GM12878 (cell line): ENCODE data around the gene UST. TPM values are rescaled to one million over a fixed set of nuclear protein-coding genes. Genes with fewer than 3 reads are reported as not detected.

ENCODE experiments used
- ATAC-seq: fragments of 200-7000 bp; cut with Tn5 transposase; 3 replicates; pipeline ENCODE4 v1.9.1; 2020; ENCODE audit warnings: mild to moderate bottlenecking, moderate library complexity
- BruUV-seq: library from RNA; stranded (reverse); fragments of 400-500 nt; replicated peaks from 2 replicates; lab custom pipeline; 2021; lab: Mats Ljungman, UMichigan
- CTCF ChIA-PET: fragments of 300-600 bp; sonication (Branson Sonifier 250); formaldehyde crosslinking; extraction: SDS; loops from one replicate; lab custom pipeline; 2021; ENCODE audit warnings: inconsistent platforms; lab: Yijun Ruan, JAX
- POLR2A ChIA-PET: fragments of 350-600 bp; formaldehyde crosslinking; extraction: SDS; loops from one replicate; lab custom pipeline; 2021; ENCODE audit warnings: inconsistent platforms; lab: Charles Lee
- RAD21 ChIA-PET: fragments of 300-600 bp; sonication (Branson Sonifier 250); formaldehyde crosslinking; loops from one replicate; lab custom pipeline; 2023; ENCODE audit warnings: antibody characterized with exemption; ENCODE audit not compliant: unreplicated experiment; lab: Charles Lee
- SMC1A ChIA-PET: fragments of 300-600 bp; sonication (Branson Sonifier 250); formaldehyde crosslinking; loops from one replicate; lab custom pipeline; 2023; ENCODE audit not compliant: unreplicated experiment, uncharacterized antibody; lab: Charles Lee
- DNase-seq: peaks from one replicate; pipeline ENCODE4 v3.0.0-alpha.2; 2011; ENCODE audit warnings: low read depth, low spot score
- FAIRE-seq: peaks from 3 replicates; lab custom pipeline; 2011; peaks lifted over from hg19 to GRCh38; lab: Jason Lieb, UNC
- H2AFZ ChIP-seq: 2 replicates; pipeline ENCODE4 v1.6.0; 2011; ENCODE audit warnings: low read depth, low read length, control low read depth; ENCODE audit not compliant: control insufficient read depth
- H3K27ac ChIP-seq: 2 replicates; pipeline ENCODE4 v1.5.1; 2011; ENCODE audit warnings: control low read depth; ENCODE audit not compliant: control insufficient read depth, insufficient read depth
- H3K27me3 ChIP-seq, 2 experiments: replicated peaks in 1 of 2; 2 replicates each; pipeline versions ENCODE4 v1.6.0 to v1.6.1; 2011; ENCODE audit warnings: low read length in 1 of 2; ENCODE audit not compliant: control insufficient read depth in 2 of 2, insufficient read depth in 2 of 2
- H3K36me3 ChIP-seq, 2 experiments: 2 replicates each; pipeline ENCODE4 v1.5.1; 2011; ENCODE audit warnings: low read length in 1 of 2; ENCODE audit not compliant: control insufficient read depth in 2 of 2, insufficient read depth in 2 of 2
- H3K4me1 ChIP-seq: 2 replicates; pipeline ENCODE4 v1.6.1; 2011; ENCODE audit warnings: mild to moderate bottlenecking, low read length, moderate library complexity, mixed read lengths; ENCODE audit not compliant: control insufficient read depth, insufficient read depth
- H3K4me2 ChIP-seq: 2 replicates; pipeline ENCODE4 v1.6.0; 2011; ENCODE audit warnings: control low read depth; ENCODE audit not compliant: control insufficient read depth, insufficient read depth
- H3K4me3 ChIP-seq: fragments of 200-600 bp; sonication (generic); 2 replicates; pipeline ENCODE4 v1.5.1; 2016
- H3K79me2 ChIP-seq: 2 replicates; pipeline ENCODE4 v1.6.0; 2011; ENCODE audit warnings: low read length; ENCODE audit not compliant: control insufficient read depth, insufficient read depth
- H3K9ac ChIP-seq: 2 replicates; pipeline ENCODE4 v1.8.0; 2011; ENCODE audit warnings: low read length, control low read depth, mixed read lengths; ENCODE audit not compliant: control insufficient read depth, insufficient read depth
- H3K9me3 ChIP-seq: replicated peaks from 3 replicates; pipeline ENCODE4 v1.5.1; 2011; ENCODE audit warnings: mild to moderate bottlenecking, low read length; ENCODE audit not compliant: control insufficient read depth, insufficient read depth
- H4K20me1 ChIP-seq: 2 replicates; pipeline ENCODE4 v1.6.0; 2011; ENCODE audit not compliant: control insufficient read depth, insufficient read depth
- CBX3 ChIP-seq: fragments of 200-600 bp; sonication (generic); IDR thresholded peaks from 2 replicates; pipeline ENCODE4 v1.6.1; 2016; ENCODE audit warnings: low read depth, borderline replicate concordance
- CHD4 ChIP-seq: fragments of 200-600 bp; sonication (generic); IDR thresholded peaks from 2 replicates; pipeline ENCODE4 v1.6.1; 2016; ENCODE audit warnings: mild to moderate bottlenecking
- ETV6 ChIP-seq, 2 experiments: fragments of 450-650 bp in 1 of 2; IDR thresholded peaks in 1 of 2; conservative IDR thresholded peaks in 1 of 2; 2 replicates each; pipeline ENCODE4 v1.6.1; 2014; ENCODE audit warnings: antibody characterized with exemption in 1 of 2, borderline replicate concordance in 1 of 2, low read depth in 1 of 2, mild to moderate bottlenecking in 1 of 2, moderate library complexity in 1 of 2
- MYC ChIP-seq: IDR thresholded peaks from 2 replicates; pipeline ENCODE4 v1.6.1; 2011; ENCODE audit warnings: mild to moderate bottlenecking, low read length, moderate library complexity, inconsistent platforms; ENCODE audit not compliant: insufficient read depth, insufficient replicate concordance, insufficient read length, severe bottlenecking
- POLR2AphosphoS5 ChIP-seq: IDR thresholded peaks from 2 replicates; pipeline ENCODE4 v1.6.1; 2011; ENCODE audit warnings: mild to moderate bottlenecking, low read length, inconsistent platforms
- SMC3 ChIP-seq: IDR thresholded peaks from 2 replicates; pipeline ENCODE4 v1.6.1; 2011; ENCODE audit warnings: low read length, improper control_type of control experiment, borderline replicate concordance
- SP1 ChIP-seq: IDR thresholded peaks from one replicate; pipeline ENCODE4 v1.6.1; 2011; ENCODE audit warnings: low read depth, low read length
- SRF ChIP-seq, 2 experiments: IDR thresholded peaks; 2 replicates each; pipeline ENCODE4 v1.6.1; 2011; ENCODE audit warnings: low read depth in 2 of 2, low read length in 2 of 2, mild to moderate bottlenecking in 1 of 2, moderate library complexity in 1 of 2
- ZZZ3 ChIP-seq: IDR thresholded peaks from 2 replicates; pipeline ENCODE4 v1.6.1; 2011; ENCODE audit warnings: low read depth; ENCODE audit not compliant: control insufficient read depth, insufficient read length
- WGBS: methylation state at CpG from one replicate; pipeline ENCODE4 v1.1.6; 2016; ENCODE audit warnings: low lambda C conversion rate; ENCODE audit not compliant: insufficient replicate concordance, insufficient coverage; ENCODE audit errors: missing lambda C conversion rate; 5-methylcytosine and 5-hydroxymethylcytosine counted together
- in situ Hi-C: fragments of 300-500 bp; cut with MboI; formaldehyde crosslinking; loops from 9 replicates; pipeline ENCODE4 v1.14.3; 2018; ENCODE audit warnings: mixed read lengths
- intact Hi-C: fragments of 100-400 bp; cut with micrococcal nuclease; formaldehyde crosslinking; loops from one replicate; pipeline ENCODE4 v1.14.2; 2022; ENCODE audit not compliant: unreplicated experiment
- polyA plus RNA-seq, 11 experiments: library from polyadenylated mRNA; depleted of rRNA in 4 of 11; unstranded in 6 of 11; stranded (reverse) in 5 of 11; fragments of >200 nt; fragmentation: Nextera tagmentation in 4 of 11; fragmentation: Illumina TruSeq in 1 of 11; extraction: Ambion mirVana in 4 of 11; extraction: Trizol in 1 of 11; gene quantifications; 1 replicate in 1 of 11; 2 replicates in 10 of 11; pipeline versions ENCODE4 v1.2.1 to v1.2.3, GENCODE V29; 2011 to 2016; ENCODE audit warnings: inconsistent platforms in 2 of 11, missing spikeins in 2 of 11, low read depth in 1 of 11
- total RNA-seq, 4 experiments: library from RNA; depleted of rRNA in 3 of 4; stranded (reverse); fragments of >200 nt in 3 of 4; fragmentation: Illumina TruSeq in 1 of 4; extraction: Trizol in 1 of 4; gene quantifications; 2 replicates each; pipeline versions ENCODE4 v1.2.1 to v1.2.3, GENCODE V29; 2013 to 2021
- TF ChIP-seq, protein P1 (sequence below): fragments of 450-650 bp; IDR thresholded peaks from 2 replicates; pipeline ENCODE4 v1.6.1; 2017; ENCODE audit warnings: mild to moderate bottlenecking
- TF ChIP-seq, protein P2 (sequence below): fragments of 450-650 bp; IDR thresholded peaks from 2 replicates; pipeline ENCODE4 v1.6.1; 2017; ENCODE audit warnings: mild to moderate bottlenecking, moderate library complexity

UST gene
- total and polyA plus RNA-seq, 10 of the 15 experiments (the other 5 are each of a cell fraction or from before 2014, with no cell fraction given): 0.74 to 43.3 (median 2.2) TPM

DNA sequence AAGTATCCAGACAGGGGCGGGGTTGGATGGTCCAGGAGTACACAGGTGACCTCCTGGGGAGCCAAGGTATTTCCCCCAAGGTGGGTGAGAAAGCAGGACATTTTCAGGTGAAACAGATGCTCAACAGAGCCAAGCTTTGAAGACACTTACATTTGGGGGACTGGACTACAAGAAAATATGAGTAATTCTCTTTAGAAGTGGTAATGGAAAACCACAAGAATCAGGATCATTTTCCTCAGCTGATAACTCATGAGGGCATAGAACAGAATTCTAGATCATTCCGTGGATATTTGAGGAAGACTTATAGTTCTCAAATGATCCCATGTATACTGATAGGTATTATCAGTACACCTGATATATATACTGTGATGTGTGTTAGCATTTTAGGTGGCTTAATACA lies 89.9 kb downstream of the UST start:
- Histone ChIP-seq H3K4me3 (no peak overlapping the region), H3K4me2 (no peak overlapping the region), H4K20me1 (no peaks in the 10 kb centered on the region), H3K79me2 (no peaks in the 10 kb centered on the region), H3K9ac (no peak overlapping the region), H3K9me3 (no peaks in the 10 kb centered on the region), H3K36me3 (no peaks in the 10 kb centered on the region), H2AFZ (no peak overlapping the region), H3K27me3 (no peaks in the 10 kb centered on the region), H3K4me1 (no peaks in the 10 kb centered on the region), H3K27ac (no peak overlapping the region)
- ATAC-seq: no peak
- in situ Hi-C loops: no loop called here
- WGBS: 11% methylated on average over 2 of the region's 2 CpGs
- CTCF ChIA-PET: no interaction called here
- RAD21 ChIA-PET: no interaction called here
- SMC1A ChIA-PET: interaction anchor here (1.3 kb wide), 1 partner anchor 71 kb away, joined by 3 read pairs; no protein-coding TSS in a partner anchor
- FAIRE-seq: no peak
- no peak for DNase-seq
- intact Hi-C loops: no loop called here
- no TSS peak for BruUV-seq
- no peak for TF ChIP-seq POLR2AphosphoS5
- POLR2A ChIA-PET: no interaction called here

DNA sequence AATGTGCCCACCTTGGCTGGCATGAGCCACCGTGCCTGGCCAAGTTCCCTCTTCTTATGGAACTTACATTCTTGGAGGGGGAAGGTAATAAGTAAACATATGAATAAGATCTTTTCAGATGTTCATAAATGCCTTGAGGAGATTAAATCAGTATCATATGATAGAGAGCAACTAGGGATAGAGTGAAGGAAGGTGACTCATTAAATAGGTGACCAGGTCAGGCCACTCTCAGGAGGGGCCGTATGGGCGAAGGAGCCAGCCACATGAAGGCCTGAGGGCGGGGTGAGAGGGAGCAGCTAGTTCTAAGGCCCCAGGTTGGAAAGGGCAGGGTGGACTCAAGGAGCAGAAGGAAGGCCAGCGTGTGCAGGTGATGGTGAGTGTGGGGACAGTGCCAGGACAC lies 91.1 kb downstream of the UST start:
- 52% methylated on average over 5 of the region's 5 CpGs for WGBS
- FAIRE-seq: no peak
- ATAC-seq: no peak
- no peaks in the 10 kb centered on the region for H3K9me3 ChIP-seq
- no peak overlapping the region for H3K27ac ChIP-seq
- no peaks in the 10 kb centered on the region for H3K4me1 ChIP-seq
- no peaks in the 10 kb centered on the region for H4K20me1 ChIP-seq
- no peaks in the 10 kb centered on the region for H3K36me3 ChIP-seq
- no peak overlapping the region for H2AFZ ChIP-seq
- no peaks in the 10 kb centered on the region for H3K79me2 ChIP-seq
- H3K4me2 ChIP-seq: no peak overlapping the region
- no peak for DNase-seq
- ChIA-PET SMC1A (no interaction called here), POLR2A (no interaction called here), RAD21 (no interaction called here), CTCF (no interaction called here)
- no peak overlapping the region for H3K9ac ChIP-seq
- in situ Hi-C loops (no loop called here), intact Hi-C loops (no loop called here)
- H3K4me3 ChIP-seq: no peak overlapping the region
- H3K27me3 ChIP-seq: no peaks in the 10 kb centered on the region
- BruUV-seq: no TSS peak
- TF ChIP-seq MYC (no peak), ZZZ3 (no peak), SMC3 (no peak), ETV6 (conservative IDR thresholded peaks at IDR 0.05 in 1 of 2, IDR thresholded peaks at IDR 0.05 in 1 of 2; ENCODE audit: borderline replicate concordance in 1 of 2, low read depth in 1 of 2) (no peak), SP1 (no peak), SRF (IDR thresholded peaks at IDR 0.05; ENCODE audit: low read depth in 2 of 2, low read length in 2 of 2) (no peak), CBX3 (no peak), CHD4 (no peak)
- TF ChIP-seq, protein P1, sequence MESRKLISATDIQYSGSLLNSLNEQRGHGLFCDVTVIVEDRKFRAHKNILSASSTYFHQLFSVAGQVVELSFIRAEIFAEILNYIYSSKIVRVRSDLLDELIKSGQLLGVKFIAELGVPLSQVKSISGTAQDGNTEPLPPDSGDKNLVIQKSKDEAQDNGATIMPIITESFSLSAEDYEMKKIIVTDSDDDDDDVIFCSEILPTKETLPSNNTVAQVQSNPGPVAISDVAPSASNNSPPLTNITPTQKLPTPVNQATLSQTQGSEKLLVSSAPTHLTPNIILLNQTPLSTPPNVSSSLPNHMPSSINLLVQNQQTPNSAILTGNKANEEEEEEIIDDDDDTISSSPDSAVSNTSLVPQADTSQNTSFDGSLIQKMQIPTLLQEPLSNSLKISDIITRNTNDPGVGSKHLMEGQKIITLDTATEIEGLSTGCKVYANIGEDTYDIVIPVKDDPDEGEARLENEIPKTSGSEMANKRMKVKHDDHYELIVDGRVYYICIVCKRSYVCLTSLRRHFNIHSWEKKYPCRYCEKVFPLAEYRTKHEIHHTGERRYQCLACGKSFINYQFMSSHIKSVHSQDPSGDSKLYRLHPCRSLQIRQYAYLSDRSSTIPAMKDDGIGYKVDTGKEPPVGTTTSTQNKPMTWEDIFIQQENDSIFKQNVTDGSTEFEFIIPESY: no peak
- TF ChIP-seq, protein P2, sequence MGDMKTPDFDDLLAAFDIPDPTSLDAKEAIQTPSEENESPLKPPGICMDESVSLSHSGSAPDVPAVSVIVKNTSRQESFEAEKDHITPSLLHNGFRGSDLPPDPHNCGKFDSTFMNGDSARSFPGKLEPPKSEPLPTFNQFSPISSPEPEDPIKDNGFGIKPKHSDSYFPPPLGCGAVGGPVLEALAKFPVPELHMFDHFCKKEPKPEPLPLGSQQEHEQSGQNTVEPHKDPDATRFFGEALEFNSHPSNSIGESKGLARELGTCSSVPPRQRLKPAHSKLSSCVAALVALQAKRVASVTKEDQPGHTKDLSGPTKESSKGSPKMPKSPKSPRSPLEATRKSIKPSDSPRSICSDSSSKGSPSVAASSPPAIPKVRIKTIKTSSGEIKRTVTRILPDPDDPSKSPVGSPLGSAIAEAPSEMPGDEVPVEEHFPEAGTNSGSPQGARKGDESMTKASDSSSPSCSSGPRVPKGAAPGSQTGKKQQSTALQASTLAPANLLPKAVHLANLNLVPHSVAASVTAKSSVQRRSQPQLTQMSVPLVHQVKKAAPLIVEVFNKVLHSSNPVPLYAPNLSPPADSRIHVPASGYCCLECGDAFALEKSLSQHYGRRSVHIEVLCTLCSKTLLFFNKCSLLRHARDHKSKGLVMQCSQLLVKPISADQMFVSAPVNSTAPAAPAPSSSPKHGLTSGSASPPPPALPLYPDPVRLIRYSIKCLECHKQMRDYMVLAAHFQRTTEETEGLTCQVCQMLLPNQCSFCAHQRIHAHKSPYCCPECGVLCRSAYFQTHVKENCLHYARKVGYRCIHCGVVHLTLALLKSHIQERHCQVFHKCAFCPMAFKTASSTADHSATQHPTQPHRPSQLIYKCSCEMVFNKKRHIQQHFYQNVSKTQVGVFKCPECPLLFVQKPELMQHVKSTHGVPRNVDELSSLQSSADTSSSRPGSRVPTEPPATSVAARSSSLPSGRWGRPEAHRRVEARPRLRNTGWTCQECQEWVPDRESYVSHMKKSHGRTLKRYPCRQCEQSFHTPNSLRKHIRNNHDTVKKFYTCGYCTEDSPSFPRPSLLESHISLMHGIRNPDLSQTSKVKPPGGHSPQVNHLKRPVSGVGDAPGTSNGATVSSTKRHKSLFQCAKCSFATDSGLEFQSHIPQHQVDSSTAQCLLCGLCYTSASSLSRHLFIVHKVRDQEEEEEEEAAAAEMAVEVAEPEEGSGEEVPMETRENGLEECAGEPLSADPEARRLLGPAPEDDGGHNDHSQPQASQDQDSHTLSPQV: no peak
